ENCODE data around the gene CNTN1.

DNA sequence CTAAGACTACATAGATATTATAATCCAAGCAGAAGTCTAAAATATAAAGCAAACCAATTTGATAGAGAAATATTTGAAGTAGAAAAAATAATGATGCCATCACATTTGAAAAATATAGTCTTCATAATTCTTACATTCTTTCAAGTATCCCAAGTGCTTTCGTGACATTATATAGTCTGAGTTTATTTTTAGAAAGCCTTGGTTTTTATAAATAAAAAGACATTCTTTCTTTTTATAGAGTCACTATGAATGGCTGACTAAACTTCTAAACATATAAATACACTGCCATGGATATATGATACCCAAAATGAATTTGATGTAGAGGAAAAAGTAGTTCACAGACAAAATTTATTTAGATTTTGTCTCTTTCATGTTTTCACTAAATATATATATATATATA is 360.8 kb downstream of the CNTN1 start:
- no peak for TF ChIP-seq POLR2AphosphoS5 (IDR thresholded peaks at IDR 0.05; ENCODE audit: low read depth, low read length)
- no peak for TF ChIP-seq POLR2A (IDR thresholded peaks at IDR 0.05; ENCODE audit: low read depth, low read length)
